PFSK-1 (cell line): ENCODE measurements around the gene ITGA8.

Experiments
- FOXP2 ChIP-seq: optimal IDR thresholded peaks from 2 replicates; pipeline ENCODE3; 2011; ENCODE audit warnings: borderline replicate concordance, control low read depth, inconsistent platforms; ENCODE audit not compliant: insufficient read depth; ENCODE audit errors: extremely low read length, extremely low read depth
- POLR2AphosphoS5 ChIP-seq: IDR thresholded peaks from 2 replicates; pipeline ENCODE4 v1.6.1; 2012; ENCODE audit warnings: low read depth, mild to moderate bottlenecking, control low read depth, low read length, moderate library complexity
- SIN3A ChIP-seq: IDR thresholded peaks from 2 replicates; pipeline ENCODE4 v1.6.1; 2012; ENCODE audit warnings: mild to moderate bottlenecking, low read length, moderate library complexity, borderline replicate concordance; ENCODE audit not compliant: insufficient read depth
- TAF1 ChIP-seq: IDR thresholded peaks from 2 replicates; pipeline ENCODE4 v1.6.1; 2012; ENCODE audit warnings: low read length, control low read depth, borderline replicate concordance; ENCODE audit not compliant: insufficient read depth
- TF ChIP-seq, protein P1 (sequence below), 2 experiments: IDR thresholded peaks; 2 replicates each; pipeline versions ENCODE4 v1.6.1 to v1.8.0; 2011 to 2012; ENCODE audit warnings: low read depth in 2 of 2, low read length in 2 of 2, control low read depth in 1 of 2, inconsistent platforms in 1 of 2, mild to moderate bottlenecking in 1 of 2, moderate library complexity in 1 of 2; ENCODE audit not compliant: insufficient read depth in 1 of 2

The ITGA8 gene

GRCh38 chr10:15695852-15696251, 23.9 kb downstream of the ITGA8 start:
- no peak for TF ChIP-seq SIN3A
- no peak for TF ChIP-seq TAF1

DNA sequence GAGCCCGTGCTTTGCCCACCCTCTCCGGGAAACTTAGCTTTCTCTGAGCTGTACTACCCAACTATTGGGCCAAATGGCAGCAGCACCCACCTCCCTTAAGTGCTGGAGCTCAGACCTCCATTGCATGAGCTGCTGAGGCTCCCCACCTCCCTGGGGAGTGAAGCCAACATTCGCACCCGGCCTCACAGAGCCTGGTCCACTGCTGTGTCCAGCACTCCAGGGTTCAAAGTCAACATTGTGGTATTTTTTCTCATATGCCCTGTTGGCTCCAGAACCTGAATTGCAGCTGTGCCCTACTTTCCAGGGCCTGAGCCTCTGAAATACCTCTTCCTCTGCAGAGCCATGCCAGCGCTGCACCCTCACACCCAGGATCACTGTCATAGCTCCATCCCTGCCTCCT, 29.7 kb downstream of the ITGA8 start:
- TF ChIP-seq FOXP2 (no peak), TAF1 (no peak), POLR2AphosphoS5 (no peak), SIN3A (no peak)
- TF ChIP-seq, protein P1, sequence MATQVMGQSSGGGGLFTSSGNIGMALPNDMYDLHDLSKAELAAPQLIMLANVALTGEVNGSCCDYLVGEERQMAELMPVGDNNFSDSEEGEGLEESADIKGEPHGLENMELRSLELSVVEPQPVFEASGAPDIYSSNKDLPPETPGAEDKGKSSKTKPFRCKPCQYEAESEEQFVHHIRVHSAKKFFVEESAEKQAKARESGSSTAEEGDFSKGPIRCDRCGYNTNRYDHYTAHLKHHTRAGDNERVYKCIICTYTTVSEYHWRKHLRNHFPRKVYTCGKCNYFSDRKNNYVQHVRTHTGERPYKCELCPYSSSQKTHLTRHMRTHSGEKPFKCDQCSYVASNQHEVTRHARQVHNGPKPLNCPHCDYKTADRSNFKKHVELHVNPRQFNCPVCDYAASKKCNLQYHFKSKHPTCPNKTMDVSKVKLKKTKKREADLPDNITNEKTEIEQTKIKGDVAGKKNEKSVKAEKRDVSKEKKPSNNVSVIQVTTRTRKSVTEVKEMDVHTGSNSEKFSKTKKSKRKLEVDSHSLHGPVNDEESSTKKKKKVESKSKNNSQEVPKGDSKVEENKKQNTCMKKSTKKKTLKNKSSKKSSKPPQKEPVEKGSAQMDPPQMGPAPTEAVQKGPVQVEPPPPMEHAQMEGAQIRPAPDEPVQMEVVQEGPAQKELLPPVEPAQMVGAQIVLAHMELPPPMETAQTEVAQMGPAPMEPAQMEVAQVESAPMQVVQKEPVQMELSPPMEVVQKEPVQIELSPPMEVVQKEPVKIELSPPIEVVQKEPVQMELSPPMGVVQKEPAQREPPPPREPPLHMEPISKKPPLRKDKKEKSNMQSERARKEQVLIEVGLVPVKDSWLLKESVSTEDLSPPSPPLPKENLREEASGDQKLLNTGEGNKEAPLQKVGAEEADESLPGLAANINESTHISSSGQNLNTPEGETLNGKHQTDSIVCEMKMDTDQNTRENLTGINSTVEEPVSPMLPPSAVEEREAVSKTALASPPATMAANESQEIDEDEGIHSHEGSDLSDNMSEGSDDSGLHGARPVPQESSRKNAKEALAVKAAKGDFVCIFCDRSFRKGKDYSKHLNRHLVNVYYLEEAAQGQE (IDR thresholded peaks at IDR 0.05; ENCODE audit: insufficient read depth in 1 of 2, low read depth in 2 of 2, low read length in 2 of 2): no peak

DNA sequence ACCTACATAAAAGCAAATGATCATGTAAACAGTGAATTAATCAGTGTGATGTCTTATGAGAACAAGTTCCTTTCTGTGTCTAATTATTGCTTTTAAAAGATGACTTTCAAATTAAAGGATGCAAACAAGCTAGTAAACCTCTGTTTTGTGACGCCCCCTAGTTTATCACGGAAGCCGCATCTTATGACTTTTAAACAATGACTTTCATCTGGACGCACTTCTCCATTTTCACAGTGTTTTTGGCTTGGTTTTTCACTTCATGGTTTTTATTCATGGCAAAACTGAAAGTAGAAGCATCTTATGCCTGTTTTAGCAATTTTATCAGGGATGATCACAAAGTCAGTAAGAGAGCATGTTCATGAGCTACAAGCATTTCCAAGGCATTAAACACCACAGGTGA, 35.0 kb downstream of the ITGA8 start:
- TF ChIP-seq, protein P1 (IDR thresholded peaks at IDR 0.05; ENCODE audit: insufficient read depth in 1 of 2, low read depth in 2 of 2, low read length in 2 of 2): no peak
- TF ChIP-seq POLR2AphosphoS5 (no peak), SIN3A (no peak), TAF1 (no peak)

GRCh38 chr10:15681076-15681475, 38.6 kb downstream of the ITGA8 start:
- TF ChIP-seq TAF1 (no peak), POLR2AphosphoS5 (no peak), FOXP2 (no peak), SIN3A (no peak)
- TF ChIP-seq, protein P1 (IDR thresholded peaks at IDR 0.05; ENCODE audit: insufficient read depth in 1 of 2, low read depth in 2 of 2, low read length in 2 of 2): no peak

- TF ChIP-seq FOXP2: no peak
These were observed 40.9 kb downstream of the ITGA8 start for GRCh38 chr10:15678851-15679250.

GRCh38 chr10:15672469-15672868, 47.3 kb downstream of the ITGA8 start:
- no peak for TF ChIP-seq FOXP2

GRCh38 chr10:15670880-15671279, 48.8 kb downstream of the ITGA8 start:
- TF ChIP-seq, protein P1 (IDR thresholded peaks at IDR 0.05; ENCODE audit: insufficient read depth in 1 of 2, low read depth in 2 of 2, low read length in 2 of 2): no peak
